IMR-90 (cell line): ENCODE measurements around the gene SCAMP4. TPM values are rescaled to one million over a fixed set of nuclear protein-coding genes. Genes with fewer than 3 reads are reported as not detected.

ENCODE experiments used
- ATAC-seq: fragments of 200-7000 bp; cut with Tn5 transposase; 2 replicates; pipeline ENCODE4 v1.9.1; 2020; ENCODE audit warnings: low read depth, mild to moderate bottlenecking, moderate library complexity
- BruUV-seq: library from RNA; stranded (reverse); fragments of 400-500 nt; replicated peaks from 2 replicates; lab custom pipeline; 2021; lab: Mats Ljungman, UMichigan
- CTCF ChIA-PET: fragments of 300-600 bp; formaldehyde crosslinking; extraction: SDS; loops from one replicate; lab custom pipeline; 2021; ENCODE audit warnings: antibody characterized with exemption; lab: Yijun Ruan, JAX
- POLR2A ChIA-PET: fragments of 300-600 bp; sonication (Branson Sonifier 250); formaldehyde crosslinking; loops from one replicate; lab custom pipeline; 2022; ENCODE audit warnings: antibody characterized with exemption; ENCODE audit not compliant: unreplicated experiment; lab: Charles Lee
- DNase-seq: peaks from one replicate; pipeline ENCODE4 v3.0.0; 2013
- H2AFZ ChIP-seq: replicated peaks from 2 replicates; pipeline ENCODE3; 2013; ENCODE audit warnings: low read length, mild to moderate bottlenecking; ENCODE audit not compliant: poor library complexity
- H2AK5ac ChIP-seq: 2 replicates; pipeline ENCODE4 v1.6.1; 2013; ENCODE audit warnings: low read depth, low read length, inconsistent platforms
- H2AK9ac ChIP-seq: replicated peaks from 2 replicates; pipeline ENCODE3; 2013; ENCODE audit warnings: mild to moderate bottlenecking, low read depth, low read length, moderate library complexity; ENCODE audit not compliant: poor library complexity
- H2BK120ac ChIP-seq: 2 replicates; pipeline ENCODE4 v1.6.1; 2013; ENCODE audit warnings: low read depth, low read length, inconsistent platforms
- H2BK15ac ChIP-seq: 3 replicates; pipeline ENCODE4 v1.6.1; 2013; ENCODE audit warnings: low read depth, low read length, inconsistent platforms
- H2BK20ac ChIP-seq: 2 replicates; pipeline ENCODE4 v1.6.1; 2013; ENCODE audit warnings: low read depth, mild to moderate bottlenecking, inconsistent platforms, low read length, moderate library complexity
- H2BK5ac ChIP-seq: 2 replicates; pipeline ENCODE4 v1.6.1; 2013; ENCODE audit warnings: mild to moderate bottlenecking, low read depth, low read length, inconsistent platforms; ENCODE audit not compliant: poor library complexity, severe bottlenecking
- H3K14ac ChIP-seq: replicated peaks from 2 replicates; pipeline ENCODE4 v1.6.1; 2013; ENCODE audit warnings: low read depth, low read length, inconsistent platforms
- H3K18ac ChIP-seq: 2 replicates; pipeline ENCODE4 v1.6.1; 2013; ENCODE audit warnings: low read depth, low read length, control low read depth
- H3K23ac ChIP-seq: 2 replicates; pipeline ENCODE4 v1.6.1; 2013; ENCODE audit warnings: low read depth, low read length, inconsistent platforms
- H3K27ac ChIP-seq: 2 replicates; pipeline ENCODE4 v1.5.1; 2013; ENCODE audit warnings: mild to moderate bottlenecking, control low read depth, low read length; ENCODE audit not compliant: insufficient read depth
- H3K27me3 ChIP-seq: 2 replicates; pipeline ENCODE4 v1.6.1; 2013; ENCODE audit warnings: low read length; ENCODE audit not compliant: control insufficient read depth, insufficient read depth
- H3K36me3 ChIP-seq: 2 replicates; pipeline ENCODE4 v1.6.1; 2013; ENCODE audit warnings: low read length, mixed read lengths; ENCODE audit not compliant: control insufficient read depth, insufficient read depth
- H3K4ac ChIP-seq: 2 replicates; pipeline ENCODE4 v1.6.1; 2013; ENCODE audit warnings: low read depth, low read length, inconsistent platforms
- H3K4me1 ChIP-seq: 2 replicates; pipeline ENCODE4 v1.6.1; 2013; ENCODE audit warnings: low read length, mixed read lengths; ENCODE audit not compliant: control insufficient read depth, insufficient read depth
- H3K4me2 ChIP-seq: 2 replicates; pipeline ENCODE4 v1.6.1; 2013; ENCODE audit warnings: low read depth, mild to moderate bottlenecking, control low read depth, low read length, moderate library complexity
- H3K4me3 ChIP-seq: 2 replicates; pipeline ENCODE4 v1.5.1; 2013; ENCODE audit warnings: low read depth, mild to moderate bottlenecking, control low read depth, low read length, moderate library complexity; ENCODE audit not compliant: insufficient read depth
- H3K56ac ChIP-seq: 2 replicates; pipeline ENCODE4 v1.6.1; 2013; ENCODE audit warnings: low read length, inconsistent platforms; ENCODE audit not compliant: insufficient read depth; ENCODE audit errors: extremely low read depth
- H3K79me1 ChIP-seq, 2 experiments: 2 replicates each; pipeline ENCODE4 v1.6.1; 2013; ENCODE audit warnings: low read length in 2 of 2, inconsistent platforms in 1 of 2, low read depth in 1 of 2
- H3K9ac ChIP-seq: 2 replicates; pipeline ENCODE4 v1.6.1; 2013; ENCODE audit warnings: low read depth, low read length, control low read depth
- H3K9me1 ChIP-seq: 2 replicates; pipeline ENCODE4 v1.6.1; 2013; ENCODE audit warnings: low read length, inconsistent platforms; ENCODE audit not compliant: insufficient read depth
- H3K9me3 ChIP-seq: 2 replicates; pipeline ENCODE4 v1.6.1; 2013; ENCODE audit warnings: low read length; ENCODE audit not compliant: control insufficient read depth, insufficient read depth
- H4K20me1 ChIP-seq: 2 replicates; pipeline ENCODE4 v1.6.1; 2013; ENCODE audit warnings: low read length, inconsistent platforms; ENCODE audit not compliant: insufficient read depth
- H4K5ac ChIP-seq: 2 replicates; pipeline ENCODE4 v1.6.1; 2013; ENCODE audit warnings: mild to moderate bottlenecking, low read depth, low read length, control low read depth
- H4K8ac ChIP-seq, 2 experiments: 2 replicates each; pipeline ENCODE4 v1.6.1; 2013; ENCODE audit warnings: low read depth in 2 of 2, low read length in 2 of 2, control low read depth in 1 of 2, inconsistent platforms in 1 of 2
- H4K91ac ChIP-seq: 2 replicates; pipeline ENCODE4 v1.6.1; 2013; ENCODE audit warnings: low read depth, low read length, inconsistent platforms; ENCODE audit not compliant: insufficient read depth
- BHLHE40 ChIP-seq: fragments of 150-350 bp; IDR thresholded peaks from 2 replicates; pipeline ENCODE4 v1.6.1; 2016; ENCODE audit warnings: mild to moderate bottlenecking, low read depth, low read length
- CEBPB ChIP-seq: IDR thresholded peaks from 2 replicates; pipeline ENCODE4 v1.6.1; 2012; ENCODE audit warnings: low read depth, low read length, improper control_type of control experiment
- CHD1 ChIP-seq: IDR thresholded peaks from 2 replicates; pipeline ENCODE4 v1.6.1; 2012; ENCODE audit warnings: low read depth, low read length, improper control_type of control experiment
- CTCF ChIP-seq: conservative IDR thresholded peaks from 2 replicates; pipeline ENCODE4 v1.5.1; 2012; ENCODE audit warnings: mild to moderate bottlenecking, low read depth, low read length, improper control_type of control experiment
- ELK1 ChIP-seq: fragments of 150-350 bp; IDR thresholded peaks from 2 replicates; pipeline ENCODE4 v1.6.1; 2016; ENCODE audit warnings: low read depth, mild to moderate bottlenecking, low read length, moderate library complexity, borderline replicate concordance
- MAFK ChIP-seq: IDR thresholded peaks from 2 replicates; pipeline ENCODE4 v1.6.1; 2012; ENCODE audit warnings: low read depth, low read length, improper control_type of control experiment
- MAZ ChIP-seq: IDR thresholded peaks from 2 replicates; pipeline ENCODE4 v1.6.1; 2012; ENCODE audit warnings: low read depth, mild to moderate bottlenecking, low read length, improper control_type of control experiment, moderate library complexity, borderline replicate concordance
- MXI1 ChIP-seq: IDR thresholded peaks from 2 replicates; pipeline ENCODE4 v1.6.1; 2012; ENCODE audit warnings: low read depth, mild to moderate bottlenecking, low read length, moderate library complexity, borderline replicate concordance
- NFE2L2 ChIP-seq: fragments of 150-350 bp; IDR thresholded peaks from 2 replicates; pipeline ENCODE4 v1.6.1; 2016; ENCODE audit warnings: low read depth, mild to moderate bottlenecking, low read length
- POLR2A ChIP-seq: IDR thresholded peaks from 2 replicates; pipeline ENCODE4 v1.6.1; 2012; ENCODE audit warnings: mild to moderate bottlenecking, low read depth, low read length
- RAD21 ChIP-seq: IDR thresholded peaks from 2 replicates; pipeline ENCODE4 v1.6.1; 2012; ENCODE audit warnings: low read length, improper control_type of control experiment
- RCOR1 ChIP-seq: IDR thresholded peaks from 2 replicates; pipeline ENCODE4 v1.6.1; 2012; ENCODE audit warnings: mild to moderate bottlenecking, low read length, improper control_type of control experiment; ENCODE audit not compliant: insufficient replicate concordance
- RFX5 ChIP-seq: IDR thresholded peaks from 2 replicates; pipeline ENCODE4 v1.8.0; 2012; ENCODE audit warnings: low read depth, mild to moderate bottlenecking, low read length, moderate library complexity
- SMC3 ChIP-seq: fragments of 150-350 bp; IDR thresholded peaks from 2 replicates; pipeline ENCODE4 v1.6.1; 2016; ENCODE audit warnings: low read depth, mild to moderate bottlenecking, antibody characterized with exemption, low read length, moderate library complexity
- USF2 ChIP-seq: fragments of 150-350 bp; IDR thresholded peaks from 2 replicates; pipeline ENCODE4 v1.6.1; 2017; ENCODE audit warnings: mild to moderate bottlenecking, antibody characterized with exemption, low read length, low read depth
- WGBS, 2 experiments: methylation state at CpG; one replicate each; pipeline versions ENCODE4 v1.1.5 to v1.1.7; 2013; ENCODE audit warnings: missing lambda C conversion rate in 2 of 2; ENCODE audit not compliant: insufficient read length in 1 of 2; ENCODE audit errors: extremely low coverage in 2 of 2; 5-methylcytosine and 5-hydroxymethylcytosine counted together
- dilution Hi-C: fragments of 300-500 bp; cut with HindIII; formaldehyde crosslinking; loops from one replicate; pipeline ENCODE4 v1.14.3; 2018; ENCODE audit warnings: low sequenced_read_pairs; ENCODE audit not compliant: unreplicated experiment
- in situ Hi-C: fragments of 300-500 bp; cut with MboI; formaldehyde crosslinking; loops from 3 replicates; pipeline ENCODE4 v1.14.3; 2019; ENCODE audit warnings: low sequenced_read_pairs, inconsistent platforms, mixed read lengths
- intact Hi-C: fragments of 100-400 bp; cut with micrococcal nuclease; formaldehyde crosslinking; loops from 2 replicates; pipeline ENCODE4 v1.10.0; 2022
- polyA plus RNA-seq, 3 experiments: library from polyadenylated mRNA; depleted of rRNA; stranded (reverse); fragments of >200 nt; gene quantifications; 2 replicates each; pipeline ENCODE4 v1.2.3, GENCODE V29; 2012; ENCODE audit warnings: low replicate concordance in 1 of 3
- total RNA-seq: library from RNA; depleted of rRNA; stranded (reverse); fragments of >200 nt; gene quantifications from 2 replicates; pipeline ENCODE4 v1.2.3, GENCODE V29; 2012

Gene SCAMP4
- total and polyA plus RNA-seq, 2 of the 4 experiments (the other 2 are of a cell fraction): 16.1 to 28.1 TPM

GRCh38 chr19:1970003-1970805 is 65.0 kb downstream of the SCAMP4 start:
- no peak overlapping the region for H2BK15ac ChIP-seq
- H3K79me1 ChIP-seq: peaks cover 17 to 55% of the 10 kb centered on the region in 2 experiments
- no peaks in the 10 kb centered on the region for H3K27me3 ChIP-seq
- H3K23ac ChIP-seq: no peak overlapping the region
- no peak overlapping the region for H2AK5ac ChIP-seq
- POLR2A ChIA-PET: no interaction called here
- H2AK9ac ChIP-seq: no peak overlapping the region
- H3K4ac ChIP-seq: no peak overlapping the region
- CTCF ChIA-PET: no interaction called here
- WGBS, 2 experiments: 96% methylated on average over 17 of the region's 38 CpGs; no CpG with 5 or more reads in 1 of the 2 experiments
- no peak overlapping the region for H2BK5ac ChIP-seq
- H4K20me1 ChIP-seq: peaks cover 67% of the 10 kb centered on the region
- intact Hi-C loops (no loop called here), dilution Hi-C loops (no loop called here), in situ Hi-C loops (no loop called here)
- H3K18ac ChIP-seq: no peak overlapping the region
- no TSS peak for BruUV-seq
- no peak overlapping the region for H3K9ac ChIP-seq
- H2BK120ac ChIP-seq: no peak overlapping the region
- no peak overlapping the region for H2BK20ac ChIP-seq
- no peaks in the 10 kb centered on the region for H3K9me3 ChIP-seq
- peaks cover 25% of the 10 kb centered on the region for H3K36me3 ChIP-seq
- H3K27ac ChIP-seq: no peak overlapping the region
- DNase-seq: no peak
- no peak overlapping the region for H2AFZ ChIP-seq
- H4K5ac ChIP-seq: no peak overlapping the region
- no peak overlapping the region for H3K4me2 ChIP-seq
- H3K4me1 ChIP-seq: no peaks in the 10 kb centered on the region
- H3K56ac ChIP-seq: no peak overlapping the region
- H3K14ac ChIP-seq: no peak overlapping the region
- no peak overlapping the region for H3K4me3 ChIP-seq
- ATAC-seq: no peak
- H4K91ac ChIP-seq: no peak overlapping the region
- peaks cover 4% of the 10 kb centered on the region for H3K9me1 ChIP-seq
- no peak overlapping the region for H4K8ac ChIP-seq
- no peak for TF ChIP-seq POLR2A
- TF ChIP-seq CHD1: no peak
- TF ChIP-seq SMC3: no peak
- no peak for TF ChIP-seq ELK1
- TF ChIP-seq CEBPB: no peak
- no peak for TF ChIP-seq MAZ
- TF ChIP-seq USF2: no peak
- no peak for TF ChIP-seq MXI1
- no peak for TF ChIP-seq RAD21
- TF ChIP-seq RCOR1: no peak
- no peak for TF ChIP-seq RFX5
- no peak for TF ChIP-seq CTCF
- no peak for TF ChIP-seq BHLHE40
- TF ChIP-seq NFE2L2: no peak
- TF ChIP-seq MAFK: no peak
